Endodermal cell (in vitro differentiated cells): Measurements from ENCODE around the gene CHD3. TPM values are rescaled to one million over a fixed set of nuclear protein-coding genes. Genes with fewer than 3 reads are reported as not detected.

Experiments used
- DNase-seq: peaks from one replicate; pipeline ENCODE4 v3.0.0-alpha.2; 2017
- H3K27ac ChIP-seq: 2 replicates; pipeline ENCODE4 v1.5.1; 2013; ENCODE audit warnings: mild to moderate bottlenecking, low read depth, low read length, moderate library complexity
- H3K27me3 ChIP-seq: 2 replicates; pipeline ENCODE4 v1.6.1; 2013; ENCODE audit warnings: mild to moderate bottlenecking, low read length, moderate library complexity; ENCODE audit not compliant: insufficient read depth, control insufficient read depth, poor library complexity, severe bottlenecking
- H3K36me3 ChIP-seq: 2 replicates; pipeline ENCODE4 v1.7.0; 2013; ENCODE audit warnings: mild to moderate bottlenecking, low read length, moderate library complexity; ENCODE audit not compliant: control insufficient read depth, insufficient read depth
- H3K4me1 ChIP-seq: one replicate; pipeline ENCODE4 v1.7.0; 2013; ENCODE audit warnings: low read length; ENCODE audit not compliant: control insufficient read depth, insufficient read depth
- H3K4me3 ChIP-seq: 2 replicates; pipeline ENCODE4 v1.5.1; 2013; ENCODE audit warnings: mild to moderate bottlenecking, low read length, moderate library complexity
- H3K9ac ChIP-seq: 2 replicates; pipeline ENCODE4 v1.6.1; 2013; ENCODE audit warnings: mild to moderate bottlenecking, low read length, moderate library complexity; ENCODE audit not compliant: poor library complexity, severe bottlenecking; ENCODE audit errors: extremely low read depth
- H3K9me3 ChIP-seq: 2 replicates; pipeline ENCODE4 v1.6.1; 2013; ENCODE audit warnings: mild to moderate bottlenecking, low read length, moderate library complexity; ENCODE audit not compliant: control insufficient read depth
- H3K27ac Mint-ChIP-seq: 2 replicates; pipeline ENCODE4 v1.8.0; 2020; ENCODE audit warnings: mixed read lengths
- H3K27me3 Mint-ChIP-seq: 2 replicates; pipeline ENCODE4 v1.8.0; 2021; ENCODE audit warnings: mild to moderate bottlenecking, mixed read lengths; ENCODE audit not compliant: insufficient read depth
- H3K36me3 Mint-ChIP-seq: 2 replicates; pipeline ENCODE4 v1.8.0; 2020; ENCODE audit warnings: low read depth, mixed read lengths
- H3K4me1 Mint-ChIP-seq: 2 replicates; pipeline ENCODE4 v1.8.0; 2020; ENCODE audit warnings: mixed read lengths
- H3K4me3 Mint-ChIP-seq: 2 replicates; pipeline ENCODE4 v1.8.0; 2020; ENCODE audit warnings: mild to moderate bottlenecking, moderate library complexity, mixed read lengths
- H3K9me3 Mint-ChIP-seq: 2 replicates; pipeline ENCODE4 v1.8.0; 2020; ENCODE audit warnings: mild to moderate bottlenecking, mixed read lengths
- CTCF ChIP-seq: fragments of 200-600 bp; sonication (generic); conservative IDR thresholded peaks from 2 replicates; pipeline ENCODE4 v1.5.0; 2021; ENCODE audit warnings: antibody characterized with exemption, mild to moderate bottlenecking
- WGBS, 2 experiments: methylation state at CpG; one replicate each; pipeline versions ENCODE4 v1.1.5 to v1.1.7; 2013; ENCODE audit warnings: missing lambda C conversion rate in 2 of 2, mixed read lengths in 1 of 2; ENCODE audit not compliant: insufficient coverage in 1 of 2, insufficient read length in 1 of 2; 5-methylcytosine and 5-hydroxymethylcytosine counted together
- total RNA-seq, 2 donors: library from RNA; stranded (reverse); fragmentation: NEBNext Ultra II Directional in 1 of 2; extraction: Animal tissue kit (Norgen Biotek cat#: 25700) in 1 of 2; gene quantifications; 2 replicates in 1 of 2; 3 replicates in 1 of 2; pipeline ENCODE4 v1.2.1, GENCODE V29; 2021

The CHD3 gene
- total RNA-seq, 2 donors from 2014 or later: 55.0 to 64.1 TPM

- TF ChIP-seq CTCF: no peak
- Mint-ChIP-seq H3K4me1 (no peaks in the 10 kb centered on the region), H3K27me3 (peaks cover 5% of the 10 kb centered on the region), H3K9me3 (no peaks in the 10 kb centered on the region), H3K4me3 (no peak overlapping the region), H3K36me3 (peaks cover 8% of the 10 kb centered on the region), H3K27ac (no peak overlapping the region)
- no peak overlapping the region for H3K27ac ChIP-seq
- no peaks in the 10 kb centered on the region for H3K27me3 ChIP-seq
- no peak overlapping the region for H3K9ac ChIP-seq
- no peak overlapping the region for H3K4me3 ChIP-seq
- no peaks in the 10 kb centered on the region for H3K9me3 ChIP-seq
- H3K4me1 ChIP-seq: no peaks in the 10 kb centered on the region
- 90 to 93% methylated on average over 7 of the region's 7 CpGs for WGBS, 2 experiments
- peaks cover 49% of the 10 kb centered on the region for H3K36me3 ChIP-seq
- DNase-seq: peak; percentile 42
Observed at GRCh38 chr17:7881276-7882054, 7.1 kb upstream of the CHD3 start.

GRCh38 chr17:7882068-7882467 lies 6.5 kb upstream of the CHD3 start:
- no peak for TF ChIP-seq CTCF
- Mint-ChIP-seq H3K4me1 (no peaks in the 10 kb centered on the region), H3K9me3 (no peaks in the 10 kb centered on the region), H3K36me3 (peaks cover 5% of the 10 kb centered on the region), H3K4me3 (no peak overlapping the region), H3K27ac (no peak overlapping the region), H3K27me3 (peaks cover 8% of the 10 kb centered on the region)
- WGBS, 2 experiments: 88 to 98% methylated on average over 2 to 7 of the region's 7 CpGs
- Histone ChIP-seq H3K9ac (no peak overlapping the region), H3K4me1 (no peaks in the 10 kb centered on the region), H3K9me3 (no peaks in the 10 kb centered on the region), H3K27ac (no peak overlapping the region), H3K36me3 (peaks cover 44% of the 10 kb centered on the region), H3K27me3 (no peaks in the 10 kb centered on the region), H3K4me3 (no peak overlapping the region)
- DNase-seq: peak; percentile 37

- Histone ChIP-seq H3K4me1 (no peaks in the 10 kb centered on the region), H3K9me3 (no peaks in the 10 kb centered on the region), H3K27ac (no peak overlapping the region), H3K9ac (no peak overlapping the region), H3K36me3 (peaks cover 38% of the 10 kb centered on the region), H3K4me3 (peak overlapping the region; percentile 73), H3K27me3 (no peaks in the 10 kb centered on the region)
- no peak overlapping the region for H3K27ac Mint-ChIP-seq
- DNase-seq: peak; percentile 40
- TF ChIP-seq CTCF: no peak
- H3K27me3 Mint-ChIP-seq: peaks cover 8% of the 10 kb centered on the region
- WGBS, 2 experiments: 81% methylated on average over 3 of the region's 3 CpGs; no CpG with 5 or more reads in 1 of the 2 experiments
- H3K4me1 Mint-ChIP-seq: no peaks in the 10 kb centered on the region
- no peaks in the 10 kb centered on the region for H3K9me3 Mint-ChIP-seq
- no peak overlapping the region for H3K4me3 Mint-ChIP-seq
- H3K36me3 Mint-ChIP-seq: peaks cover 3% of the 10 kb centered on the region
Observed at GRCh38 chr17:7882629-7883028, 6.0 kb upstream of the CHD3 start.
